GM12878 (cell line): ENCODE data around the gene SETBP1. TPM values are rescaled to one million over a fixed set of nuclear protein-coding genes. Genes with fewer than 3 reads are reported as not detected.

Experiments used
- ATAC-seq: fragments of 200-7000 bp; cut with Tn5 transposase; 3 replicates; pipeline ENCODE4 v1.9.1; 2020; ENCODE audit warnings: mild to moderate bottlenecking, moderate library complexity
- BruUV-seq: library from RNA; stranded (reverse); fragments of 400-500 nt; replicated peaks from 2 replicates; lab custom pipeline; 2021; lab: Mats Ljungman, UMichigan
- CTCF ChIA-PET: fragments of 300-600 bp; sonication (Branson Sonifier 250); formaldehyde crosslinking; extraction: SDS; loops from one replicate; lab custom pipeline; 2021; ENCODE audit warnings: inconsistent platforms; lab: Yijun Ruan, JAX
- POLR2A ChIA-PET: fragments of 350-600 bp; formaldehyde crosslinking; extraction: SDS; loops from one replicate; lab custom pipeline; 2021; ENCODE audit warnings: inconsistent platforms; lab: Charles Lee
- RAD21 ChIA-PET: fragments of 300-600 bp; sonication (Branson Sonifier 250); formaldehyde crosslinking; loops from one replicate; lab custom pipeline; 2023; ENCODE audit warnings: antibody characterized with exemption; ENCODE audit not compliant: unreplicated experiment; lab: Charles Lee
- SMC1A ChIA-PET: fragments of 300-600 bp; sonication (Branson Sonifier 250); formaldehyde crosslinking; loops from one replicate; lab custom pipeline; 2023; ENCODE audit not compliant: unreplicated experiment, uncharacterized antibody; lab: Charles Lee
- DNase-seq: peaks from one replicate; pipeline ENCODE4 v3.0.0-alpha.2; 2011; ENCODE audit warnings: low read depth, low spot score
- FAIRE-seq: peaks from 3 replicates; lab custom pipeline; 2011; peaks lifted over from hg19 to GRCh38; lab: Jason Lieb, UNC
- H2AFZ ChIP-seq: 2 replicates; pipeline ENCODE4 v1.6.0; 2011; ENCODE audit warnings: low read depth, low read length, control low read depth; ENCODE audit not compliant: control insufficient read depth
- H3K27ac ChIP-seq: 2 replicates; pipeline ENCODE4 v1.5.1; 2011; ENCODE audit warnings: control low read depth; ENCODE audit not compliant: control insufficient read depth, insufficient read depth
- H3K27me3 ChIP-seq, 2 experiments: replicated peaks in 1 of 2; 2 replicates each; pipeline versions ENCODE4 v1.6.0 to v1.6.1; 2011; ENCODE audit warnings: low read length in 1 of 2; ENCODE audit not compliant: control insufficient read depth in 2 of 2, insufficient read depth in 2 of 2
- H3K36me3 ChIP-seq, 2 experiments: 2 replicates each; pipeline ENCODE4 v1.5.1; 2011; ENCODE audit warnings: low read length in 1 of 2; ENCODE audit not compliant: control insufficient read depth in 2 of 2, insufficient read depth in 2 of 2
- H3K4me1 ChIP-seq: 2 replicates; pipeline ENCODE4 v1.6.1; 2011; ENCODE audit warnings: mild to moderate bottlenecking, low read length, moderate library complexity, mixed read lengths; ENCODE audit not compliant: control insufficient read depth, insufficient read depth
- H3K4me2 ChIP-seq: 2 replicates; pipeline ENCODE4 v1.6.0; 2011; ENCODE audit warnings: control low read depth; ENCODE audit not compliant: control insufficient read depth, insufficient read depth
- H3K4me3 ChIP-seq: fragments of 200-600 bp; sonication (generic); 2 replicates; pipeline ENCODE4 v1.5.1; 2016
- H3K79me2 ChIP-seq: 2 replicates; pipeline ENCODE4 v1.6.0; 2011; ENCODE audit warnings: low read length; ENCODE audit not compliant: control insufficient read depth, insufficient read depth
- H3K9ac ChIP-seq: 2 replicates; pipeline ENCODE4 v1.8.0; 2011; ENCODE audit warnings: low read length, control low read depth, mixed read lengths; ENCODE audit not compliant: control insufficient read depth, insufficient read depth
- H3K9me3 ChIP-seq: replicated peaks from 3 replicates; pipeline ENCODE4 v1.5.1; 2011; ENCODE audit warnings: mild to moderate bottlenecking, low read length; ENCODE audit not compliant: control insufficient read depth, insufficient read depth
- H4K20me1 ChIP-seq: 2 replicates; pipeline ENCODE4 v1.6.0; 2011; ENCODE audit not compliant: control insufficient read depth, insufficient read depth
- CEBPB ChIP-seq, 2 experiments: fragments of 150-350 bp in 1 of 2; IDR thresholded peaks; 2 replicates each; pipeline ENCODE4 v1.6.1; 2012 to 2014; ENCODE audit warnings: low read depth in 2 of 2, low read length in 2 of 2, borderline replicate concordance in 1 of 2, inconsistent platforms in 1 of 2
- CHD2 ChIP-seq: IDR thresholded peaks from 2 replicates; pipeline ENCODE4 v1.6.1; 2011; ENCODE audit warnings: low read depth, low read length, improper control_type of control experiment, borderline replicate concordance
- DPF2 ChIP-seq: fragments of 450-650 bp; IDR thresholded peaks from 2 replicates; pipeline ENCODE4 v1.6.1; 2017; ENCODE audit warnings: mild to moderate bottlenecking
- ETV6 ChIP-seq, 2 experiments: fragments of 450-650 bp in 1 of 2; IDR thresholded peaks in 1 of 2; conservative IDR thresholded peaks in 1 of 2; 2 replicates each; pipeline ENCODE4 v1.6.1; 2014; ENCODE audit warnings: antibody characterized with exemption in 1 of 2, borderline replicate concordance in 1 of 2, low read depth in 1 of 2, mild to moderate bottlenecking in 1 of 2, moderate library complexity in 1 of 2
- FOS ChIP-seq: IDR thresholded peaks from 3 replicates; pipeline ENCODE4 v1.6.1; 2011; ENCODE audit warnings: borderline replicate concordance; ENCODE audit not compliant: insufficient read length; ENCODE audit errors: extremely low read depth
- FOXK2 ChIP-seq: fragments of 450-650 bp; IDR thresholded peaks from 2 replicates; pipeline ENCODE4 v1.6.1; 2017; ENCODE audit warnings: mild to moderate bottlenecking, moderate library complexity
- FOXM1 ChIP-seq: IDR thresholded peaks from 2 replicates; pipeline ENCODE4 v1.6.1; 2012; ENCODE audit warnings: low read depth, mild to moderate bottlenecking, inconsistent platforms, low read length, moderate library complexity
- GABPA ChIP-seq: IDR thresholded peaks from 2 replicates; pipeline ENCODE4 v1.6.1; 2014; ENCODE audit warnings: antibody characterized with exemption, low read depth, mild to moderate bottlenecking, inconsistent platforms
- KLF5 ChIP-seq: fragments of 450-650 bp; IDR thresholded peaks from 2 replicates; pipeline ENCODE4 v1.6.1; 2014; ENCODE audit warnings: mild to moderate bottlenecking; ENCODE audit not compliant: partially characterized antibody
- SPI1 ChIP-seq: IDR thresholded peaks from 2 replicates; pipeline ENCODE4 v1.6.1; 2011; ENCODE audit warnings: low read depth, mild to moderate bottlenecking, low read length, moderate library complexity, borderline replicate concordance; ENCODE audit not compliant: insufficient read depth
- TAF1 ChIP-seq: IDR thresholded peaks from 2 replicates; pipeline ENCODE4 v1.6.1; 2011; ENCODE audit warnings: mild to moderate bottlenecking, low read depth, low read length, borderline replicate concordance
- ZBTB11 ChIP-seq: fragments of 450-650 bp; formaldehyde crosslinking; IDR thresholded peaks from 2 replicates; pipeline ENCODE4 v1.5.0; 2022; ENCODE audit warnings: mild to moderate bottlenecking, missing genetic modification characterization
- ZNF24 ChIP-seq: fragments of 450-650 bp; IDR thresholded peaks from 2 replicates; pipeline ENCODE4 v1.6.1; 2017; ENCODE audit warnings: antibody characterized with exemption, mild to moderate bottlenecking
- ZNF687 ChIP-seq: fragments of 450-650 bp; IDR thresholded peaks from 2 replicates; pipeline ENCODE4 v1.6.1; 2017; ENCODE audit warnings: mild to moderate bottlenecking, moderate library complexity
- WGBS: methylation state at CpG from one replicate; pipeline ENCODE4 v1.1.6; 2016; ENCODE audit warnings: low lambda C conversion rate; ENCODE audit not compliant: insufficient replicate concordance, insufficient coverage; ENCODE audit errors: missing lambda C conversion rate; 5-methylcytosine and 5-hydroxymethylcytosine counted together
- in situ Hi-C: fragments of 300-500 bp; cut with MboI; formaldehyde crosslinking; loops from 9 replicates; pipeline ENCODE4 v1.14.3; 2018; ENCODE audit warnings: mixed read lengths
- intact Hi-C: fragments of 100-400 bp; cut with micrococcal nuclease; formaldehyde crosslinking; loops from one replicate; pipeline ENCODE4 v1.14.2; 2022; ENCODE audit not compliant: unreplicated experiment
- polyA plus RNA-seq, 11 experiments: library from polyadenylated mRNA; depleted of rRNA in 4 of 11; unstranded in 6 of 11; stranded (reverse) in 5 of 11; fragments of >200 nt; fragmentation: Nextera tagmentation in 4 of 11; fragmentation: Illumina TruSeq in 1 of 11; extraction: Ambion mirVana in 4 of 11; extraction: Trizol in 1 of 11; gene quantifications; 1 replicate in 1 of 11; 2 replicates in 10 of 11; pipeline versions ENCODE4 v1.2.1 to v1.2.3, GENCODE V29; 2011 to 2016; ENCODE audit warnings: inconsistent platforms in 2 of 11, missing spikeins in 2 of 11, low read depth in 1 of 11
- total RNA-seq, 4 experiments: library from RNA; depleted of rRNA in 3 of 4; stranded (reverse); fragments of >200 nt in 3 of 4; fragmentation: Illumina TruSeq in 1 of 4; extraction: Trizol in 1 of 4; gene quantifications; 2 replicates each; pipeline versions ENCODE4 v1.2.1 to v1.2.3, GENCODE V29; 2013 to 2021
- TF ChIP-seq, protein P1 (sequence below): IDR thresholded peaks from 2 replicates; pipeline ENCODE4 v1.6.1; 2011; ENCODE audit warnings: borderline replicate concordance, low read depth, mild to moderate bottlenecking, moderate library complexity, mixed read lengths, low read length; ENCODE audit not compliant: insufficient read depth; ENCODE audit errors: extremely low read length

Gene SETBP1
- total and polyA plus RNA-seq, 10 of the 15 experiments (the other 5 are each of a cell fraction or from before 2014, with no cell fraction given), result 0.99 to 29.7 (median 8.3) TPM

DNA sequence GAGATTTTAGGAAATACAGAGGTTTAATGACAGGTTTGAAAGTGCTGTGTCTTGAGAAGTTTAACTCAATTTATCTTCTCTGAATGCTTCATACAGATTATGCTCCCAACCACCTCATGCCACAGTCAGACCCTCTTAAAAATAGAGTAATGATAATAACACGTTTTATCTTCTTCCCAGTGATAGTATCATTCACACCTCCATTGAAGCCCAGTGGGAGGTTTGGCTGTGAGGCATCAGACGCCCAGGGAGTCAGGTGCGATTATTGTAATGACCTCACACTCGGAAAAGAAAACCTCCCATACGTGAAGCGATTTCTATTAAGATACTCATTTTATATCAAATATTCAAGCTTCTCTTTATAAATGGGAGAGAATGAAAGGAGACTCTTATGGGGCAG lies 366.3 kb downstream of the SETBP1 start:
- no peaks in the 10 kb centered on the region for H4K20me1 ChIP-seq
- in situ Hi-C loops, result no loop called here
- H3K79me2 ChIP-seq, result no peaks in the 10 kb centered on the region
- no peak overlapping the region for H3K4me2 ChIP-seq
- BruUV-seq, result no TSS peak
- H3K4me3 ChIP-seq, result no peak overlapping the region
- no peaks in the 10 kb centered on the region for H3K27me3 ChIP-seq
- no peaks in the 10 kb centered on the region for H3K4me1 ChIP-seq
- DNase-seq, result no peak
- no peak overlapping the region for H3K9ac ChIP-seq
- intact Hi-C loops, result no loop called here
- SMC1A ChIA-PET, result no interaction called here
- H3K27ac ChIP-seq, result no peak overlapping the region
- ATAC-seq, result no peak
- POLR2A ChIA-PET, result no interaction called here
- RAD21 ChIA-PET, result no interaction called here
- no peaks in the 10 kb centered on the region for H3K36me3 ChIP-seq
- FAIRE-seq, result no peak
- CTCF ChIA-PET, result no interaction called here
- no peaks in the 10 kb centered on the region for H3K9me3 ChIP-seq
- no peak overlapping the region for H2AFZ ChIP-seq
- WGBS, result 79% methylated on average over 6 of the region's 6 CpGs
- TF ChIP-seq SPI1, result no peak
- no peak for TF ChIP-seq ZNF24
- TF ChIP-seq ETV6 (conservative IDR thresholded peaks at IDR 0.05 in 1 of 2, IDR thresholded peaks at IDR 0.05 in 1 of 2; ENCODE audit: borderline replicate concordance in 1 of 2, low read depth in 1 of 2), result no peak
- TF ChIP-seq, protein P1, sequence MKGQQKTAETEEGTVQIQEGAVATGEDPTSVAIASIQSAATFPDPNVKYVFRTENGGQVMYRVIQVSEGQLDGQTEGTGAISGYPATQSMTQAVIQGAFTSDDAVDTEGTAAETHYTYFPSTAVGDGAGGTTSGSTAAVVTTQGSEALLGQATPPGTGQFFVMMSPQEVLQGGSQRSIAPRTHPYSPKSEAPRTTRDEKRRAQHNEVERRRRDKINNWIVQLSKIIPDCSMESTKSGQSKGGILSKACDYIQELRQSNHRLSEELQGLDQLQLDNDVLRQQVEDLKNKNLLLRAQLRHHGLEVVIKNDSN, result no peak
- TF ChIP-seq CHD2, result no peak
- no peak for TF ChIP-seq FOS
- TF ChIP-seq FOXK2, result no peak
- TF ChIP-seq FOXM1, result no peak
- TF ChIP-seq TAF1, result no peak
- TF ChIP-seq DPF2, result no peak
- TF ChIP-seq KLF5, result no peak
- TF ChIP-seq GABPA, result no peak
- TF ChIP-seq ZNF687, result no peak
- TF ChIP-seq ZBTB11, result no peak
- no peak for TF ChIP-seq CEBPB (IDR thresholded peaks at IDR 0.05; ENCODE audit: borderline replicate concordance in 1 of 2, low read depth in 2 of 2, low read length in 2 of 2)
